Loucy (cell line): ENCODE data around the gene CD84.

ENCODE experiments used
- EZH2phosphoT487 ChIP-seq: fragments of 200-600 bp; IDR thresholded peaks from 2 replicates; pipeline ENCODE4 v1.6.1; 2018; ENCODE audit warnings: antibody characterized with exemption, mild to moderate bottlenecking, moderate library complexity, borderline replicate concordance
- TF ChIP-seq, protein P1 (sequence below): fragments of 200-600 bp; sonication (generic); conservative IDR thresholded peaks from 2 replicates; pipeline ENCODE4 v1.5.1; 2014; ENCODE audit warnings: mild to moderate bottlenecking, antibody characterized with exemption, low read length

DNA sequence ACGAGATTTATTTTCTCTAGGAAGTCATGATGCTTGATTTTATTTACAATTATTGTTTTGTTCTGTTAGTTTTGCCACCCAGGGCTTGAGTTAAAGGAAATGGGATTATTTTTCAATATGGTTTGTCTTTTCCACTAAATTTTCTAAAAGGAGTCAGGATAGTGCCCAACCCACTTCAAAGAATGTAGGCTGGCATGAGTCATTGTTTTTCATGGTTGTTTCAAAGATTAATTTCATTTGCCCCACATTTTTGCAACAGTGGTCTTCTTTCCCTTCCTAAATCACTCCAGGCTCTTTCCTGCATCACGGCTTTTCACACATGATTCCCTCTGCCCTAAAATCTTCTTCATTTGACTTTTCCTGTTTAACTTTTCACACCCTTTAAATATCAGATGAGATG, 58.7 kb downstream of the CD84 start:
- TF ChIP-seq, protein P1, sequence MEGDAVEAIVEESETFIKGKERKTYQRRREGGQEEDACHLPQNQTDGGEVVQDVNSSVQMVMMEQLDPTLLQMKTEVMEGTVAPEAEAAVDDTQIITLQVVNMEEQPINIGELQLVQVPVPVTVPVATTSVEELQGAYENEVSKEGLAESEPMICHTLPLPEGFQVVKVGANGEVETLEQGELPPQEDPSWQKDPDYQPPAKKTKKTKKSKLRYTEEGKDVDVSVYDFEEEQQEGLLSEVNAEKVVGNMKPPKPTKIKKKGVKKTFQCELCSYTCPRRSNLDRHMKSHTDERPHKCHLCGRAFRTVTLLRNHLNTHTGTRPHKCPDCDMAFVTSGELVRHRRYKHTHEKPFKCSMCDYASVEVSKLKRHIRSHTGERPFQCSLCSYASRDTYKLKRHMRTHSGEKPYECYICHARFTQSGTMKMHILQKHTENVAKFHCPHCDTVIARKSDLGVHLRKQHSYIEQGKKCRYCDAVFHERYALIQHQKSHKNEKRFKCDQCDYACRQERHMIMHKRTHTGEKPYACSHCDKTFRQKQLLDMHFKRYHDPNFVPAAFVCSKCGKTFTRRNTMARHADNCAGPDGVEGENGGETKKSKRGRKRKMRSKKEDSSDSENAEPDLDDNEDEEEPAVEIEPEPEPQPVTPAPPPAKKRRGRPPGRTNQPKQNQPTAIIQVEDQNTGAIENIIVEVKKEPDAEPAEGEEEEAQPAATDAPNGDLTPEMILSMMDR = no peak
- no peak for TF ChIP-seq EZH2phosphoT487
